HG02852 (cell line): ENCODE measurements around the gene BRWD1.
A peak's percentile ranks its signal among the peaks of the same experiment; 100 is the strongest.

Source experiments
- ATAC-seq: cut with Tn5 transposase; IDR thresholded peaks from one replicate; pipeline ENCODE4 v1.9.1; 2021; ENCODE audit warnings: mild to moderate bottlenecking, moderate library complexity; ENCODE audit not compliant: unreplicated experiment

The BRWD1 gene

GRCh38 chr21:39204134-39204533, 109.3 kb downstream of the BRWD1 start:
- ATAC-seq: no peak

GRCh38 chr21:39198800-39199199, 114.6 kb downstream of the BRWD1 start:
- no peak for ATAC-seq

DNA sequence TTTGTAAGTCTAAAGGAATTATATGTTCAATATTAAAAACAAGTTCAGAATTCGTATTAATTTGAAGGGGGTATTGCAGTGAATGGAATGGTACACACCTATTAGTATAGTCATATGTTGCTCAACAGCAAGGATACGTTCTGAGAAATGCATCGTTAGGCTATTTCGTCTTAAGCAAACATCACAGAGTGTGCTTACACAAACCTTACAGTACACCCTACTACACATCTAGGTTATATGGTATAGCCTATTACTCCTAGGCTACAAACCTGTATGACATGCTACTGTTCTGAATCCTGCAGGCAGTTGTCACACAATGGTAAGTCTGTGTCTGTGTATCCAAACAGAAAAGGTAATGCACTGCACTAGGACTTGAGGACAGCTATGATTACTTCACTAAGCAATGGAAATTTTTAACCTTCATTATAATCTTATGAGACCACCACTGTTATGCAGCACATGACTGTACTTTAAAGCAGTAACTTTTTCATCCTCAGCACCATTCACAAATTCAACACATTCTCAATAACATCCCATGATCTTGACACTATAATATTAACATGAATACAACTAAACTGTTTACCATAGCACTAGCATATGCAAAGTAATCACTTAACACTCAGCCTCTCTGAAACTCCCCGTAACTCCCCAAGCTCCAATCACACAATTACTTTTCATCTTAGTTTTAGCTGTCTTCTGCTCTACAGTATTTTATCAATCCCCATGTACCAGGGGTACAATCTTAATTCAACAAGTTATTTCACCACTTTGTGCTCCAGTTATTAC, 115.8 kb downstream of the BRWD1 start:
- ATAC-seq: no peak

GRCh38 chr21:39196838-39197237, 116.6 kb downstream of the BRWD1 start:
- ATAC-seq: no peak

GRCh38 chr21:39196310-39196709, 117.1 kb downstream of the BRWD1 start:
- no peak for ATAC-seq

DNA sequence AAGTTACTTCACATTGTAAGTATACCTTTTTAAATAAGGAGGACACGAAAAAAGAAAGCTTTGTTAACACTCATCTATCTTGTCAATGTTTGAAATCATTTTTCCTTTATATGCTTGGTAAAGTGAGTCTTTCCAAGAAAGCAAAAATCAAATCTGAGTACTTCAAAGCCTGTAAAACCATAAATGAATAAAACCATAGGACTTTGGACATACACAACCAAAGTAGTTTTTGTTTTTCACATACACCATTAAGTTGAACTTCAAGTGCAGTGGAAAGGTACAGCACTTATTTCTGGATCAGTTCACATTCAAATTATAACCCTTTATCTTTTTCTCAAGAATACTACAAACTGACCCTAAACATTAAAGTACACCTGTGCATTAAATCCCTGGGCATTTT, 120.1 kb downstream of the BRWD1 start:
- ATAC-seq: no peak

GRCh38 chr21:39189857-39190604, 123.4 kb downstream of the BRWD1 start:
- ATAC-seq: no peak

DNA sequence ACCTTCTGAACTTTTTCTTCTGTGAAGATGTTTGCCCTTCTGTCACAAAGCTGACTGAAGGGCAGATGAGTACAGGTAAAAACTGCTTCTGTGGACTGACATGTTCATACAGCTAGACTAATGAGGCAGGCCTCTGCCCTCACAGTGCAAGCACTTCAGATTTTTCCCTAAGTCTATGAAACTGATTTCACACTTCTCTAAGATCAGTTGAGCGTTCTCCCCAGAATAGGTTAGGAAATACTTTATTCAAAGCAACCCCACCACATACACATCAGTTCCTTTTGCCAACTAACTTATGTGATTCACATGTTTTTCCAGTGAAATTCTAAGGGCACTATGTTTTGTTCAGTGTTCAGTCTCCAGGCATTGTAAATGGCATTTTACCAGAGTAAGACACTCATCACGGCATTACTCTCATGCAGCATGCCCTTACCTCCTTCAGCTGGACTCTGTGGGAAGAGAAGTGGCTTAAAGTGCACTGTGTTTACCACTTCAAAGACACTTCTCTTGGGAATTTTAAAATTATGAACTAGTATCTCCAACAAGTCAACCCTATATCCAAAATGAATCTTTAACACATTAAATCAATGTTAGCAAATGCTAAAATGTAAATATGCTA, 124.8 kb downstream of the BRWD1 start:
- no peak for ATAC-seq

DNA sequence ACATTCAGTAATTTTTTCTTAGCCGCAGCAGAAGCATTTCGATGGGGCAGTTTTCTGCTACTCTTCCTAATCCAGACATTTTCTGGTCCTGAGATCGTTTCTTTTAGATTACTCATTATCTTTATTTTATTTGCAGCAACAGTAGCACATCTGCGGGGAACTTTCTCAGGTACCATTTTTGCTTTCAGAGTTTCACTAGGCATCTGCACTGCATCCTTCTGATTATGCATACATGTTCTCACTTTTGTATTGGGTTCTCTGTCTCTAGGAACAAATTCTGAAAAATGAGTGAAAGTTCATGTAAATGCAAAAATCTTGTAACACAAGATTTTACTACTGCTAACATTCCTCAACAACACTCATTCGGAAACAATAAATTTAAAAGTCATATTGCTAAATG, 126.3 kb downstream of the BRWD1 start:
- ATAC-seq: no peak

- no peak for ATAC-seq
These were observed 126.8 kb downstream of the BRWD1 start for GRCh38 chr21:39186676-39187075.

- ATAC-seq: no peak
These were observed 128.3 kb downstream of the BRWD1 start for GRCh38 chr21:39185157-39185556.

DNA sequence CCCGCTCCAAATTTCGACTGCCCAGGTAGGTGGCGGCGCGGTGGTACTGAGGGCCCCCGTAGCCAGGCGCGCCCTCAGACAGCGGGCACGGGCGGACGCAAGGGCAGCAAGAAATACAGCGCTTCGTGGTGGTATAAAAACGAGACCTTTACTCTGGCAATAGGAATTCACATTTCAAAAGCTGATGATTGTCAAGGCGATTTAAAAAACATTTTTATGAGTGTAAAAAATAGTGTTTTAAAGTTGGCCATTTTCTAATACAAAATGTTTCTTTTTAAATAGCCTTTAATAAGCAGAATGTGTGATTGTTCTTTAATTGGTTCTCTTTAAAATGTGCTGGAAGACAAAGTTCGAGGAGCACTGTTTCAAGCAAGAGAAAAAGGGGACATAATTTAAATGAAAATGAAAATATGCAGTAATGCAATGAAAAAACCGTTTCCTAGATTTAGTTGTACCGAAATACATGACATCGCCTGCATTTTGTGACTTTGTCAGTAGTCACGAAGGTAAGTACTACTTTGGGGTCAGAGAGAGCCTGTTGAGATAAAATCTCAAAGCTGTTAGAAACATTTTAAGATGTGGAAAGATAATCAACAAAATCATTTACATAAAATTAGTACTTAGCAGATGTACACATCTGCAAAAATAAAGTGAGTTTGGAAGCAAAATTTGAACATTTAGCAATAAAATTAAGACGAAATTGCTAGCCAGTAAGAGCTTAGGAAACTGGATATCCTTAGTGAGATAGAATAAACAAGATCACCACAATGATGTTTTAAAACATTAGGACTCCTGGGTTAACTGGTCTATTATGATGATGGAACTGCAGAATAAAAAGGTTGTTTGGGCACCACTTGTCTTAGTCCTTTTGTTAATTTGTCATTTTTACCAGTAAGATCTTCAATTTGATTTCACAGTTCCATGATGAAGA, 129.1 kb downstream of the BRWD1 start:
- ATAC-seq: no peak

GRCh38 chr21:39183272-39184049, 130.0 kb downstream of the BRWD1 start, which contains the start of gene PSMG1:
Gene PSMG1 (minus strand): TSS chr21:39183451. CDS start chr21:39183385, 66 bp downstream.
- ATAC-seq: peak; percentile 85

- peak; percentile 40 for ATAC-seq
These were observed 130.8 kb downstream of the BRWD1 start for GRCh38 chr21:39182484-39183271.

GRCh38 chr21:39182016-39182415, 131.4 kb downstream of the BRWD1 start:
- no peak for ATAC-seq

GRCh38 chr21:39181205-39181818, 132.1 kb downstream of the BRWD1 start:
- no peak for ATAC-seq

DNA sequence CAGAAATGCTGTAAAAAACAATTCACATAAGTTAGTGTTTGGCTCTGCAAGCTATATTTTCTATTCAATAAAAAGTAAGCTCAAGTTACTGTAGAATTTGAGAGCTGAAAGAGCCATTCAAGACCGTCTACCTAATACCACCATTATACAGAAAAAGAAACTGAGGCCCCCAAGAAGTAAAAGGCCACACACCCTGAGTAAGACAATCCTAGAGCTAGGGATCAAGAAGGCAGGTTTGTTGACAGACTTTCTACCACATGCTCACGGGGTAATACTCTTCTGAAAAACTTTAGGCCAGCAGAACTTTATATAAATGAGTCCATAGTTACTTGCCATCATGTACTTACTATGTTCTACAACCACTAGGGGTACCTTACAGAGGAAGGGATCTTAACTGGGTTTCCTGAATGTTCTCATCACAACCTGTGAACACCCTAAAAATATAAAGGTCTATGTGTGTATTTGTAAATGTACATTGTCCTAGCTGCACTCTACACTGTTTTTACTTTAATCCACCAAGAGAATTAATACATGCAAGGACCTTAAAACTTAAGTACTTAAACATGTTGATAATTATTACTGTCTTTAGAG, 132.9 kb downstream of the BRWD1 start:
- no peak for ATAC-seq

DNA sequence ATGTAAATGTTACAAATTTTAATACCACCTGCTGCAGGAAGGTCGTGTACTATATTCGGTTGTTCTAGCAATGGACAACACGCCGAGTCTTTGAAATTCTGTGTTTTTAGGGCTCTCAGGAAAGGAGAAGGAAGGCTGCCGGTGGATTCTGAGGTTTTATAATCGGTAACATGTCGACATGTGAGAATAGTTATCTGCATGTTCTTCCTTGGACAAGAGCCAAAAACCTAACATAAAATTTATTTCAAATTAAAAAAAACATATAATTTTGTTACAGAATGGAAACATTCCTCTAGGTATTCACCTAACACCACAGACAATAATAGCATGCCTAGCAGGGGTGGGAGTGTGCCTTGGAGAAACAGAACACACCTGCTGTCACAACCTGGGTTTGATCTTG, 135.0 kb downstream of the BRWD1 start:
- no peak for ATAC-seq
